Measurements from ENCODE around the gene GLIS1. TPM values are rescaled to one million over a fixed set of nuclear protein-coding genes. Genes with fewer than 3 reads are reported as not detected.

Gene GLIS1
- total RNA-seq, 1 donor from 2014 or later, result 0.69 TPM

- DNase-seq, result no peak
Measured at GRCh38 chr1:53547231-53547790, 191.7 kb downstream of the GLIS1 start.

GRCh38 chr1:53546409-53547155 is 192.4 kb downstream of the GLIS1 start:
- no peak for DNase-seq

- peak; percentile 12 for DNase-seq
Measured at GRCh38 chr1:53545663-53546408, 193.1 kb downstream of the GLIS1 start.

GRCh38 chr1:53544728-53545515 is 194.0 kb downstream of the GLIS1 start:
- DNase-seq, result no peak

DNA sequence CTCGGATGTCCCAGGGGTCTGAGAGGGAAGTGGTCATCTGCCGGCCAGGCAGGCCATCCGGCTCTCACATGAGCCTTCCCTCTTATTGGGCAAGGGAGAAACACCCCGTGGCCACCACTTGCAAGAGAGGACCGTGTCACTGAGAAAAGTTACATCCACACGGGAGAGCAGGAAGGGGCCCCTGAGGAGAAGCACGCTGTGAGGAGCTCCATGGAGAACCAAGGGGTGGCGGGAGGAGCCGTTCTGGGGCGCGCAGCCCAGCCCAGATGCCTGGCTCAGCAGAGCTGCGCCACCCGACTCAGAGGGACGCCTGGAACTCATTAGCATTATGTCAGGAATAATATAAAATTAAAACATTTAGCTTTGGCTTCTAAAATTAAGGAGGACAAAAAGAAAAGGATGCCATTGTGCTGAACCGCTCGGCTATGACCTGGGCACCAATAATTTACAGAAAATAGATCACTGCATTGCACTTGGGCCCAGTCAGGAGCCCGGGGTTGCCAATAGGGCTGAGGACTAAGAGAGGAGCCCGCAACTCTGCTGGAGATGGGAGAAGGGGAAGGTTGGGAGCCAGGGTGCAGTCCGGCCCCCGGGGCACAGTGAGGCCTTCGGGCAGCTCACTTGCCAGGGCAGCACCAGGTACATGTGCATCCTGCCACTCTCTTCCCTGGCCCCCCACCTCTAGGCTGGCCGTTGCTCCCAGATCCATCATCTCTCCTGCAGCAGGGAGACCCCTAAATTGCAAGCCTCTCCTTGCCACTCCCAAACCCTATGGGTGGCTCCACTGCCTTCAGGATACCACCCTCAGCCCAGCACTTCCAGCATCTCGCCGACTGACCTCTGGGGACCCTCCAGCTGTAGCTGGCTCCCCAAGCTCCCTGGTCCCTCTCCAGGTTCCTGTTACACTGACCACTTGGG is 194.9 kb downstream of the GLIS1 start:
- DNase-seq, result peak; percentile 38

DNA sequence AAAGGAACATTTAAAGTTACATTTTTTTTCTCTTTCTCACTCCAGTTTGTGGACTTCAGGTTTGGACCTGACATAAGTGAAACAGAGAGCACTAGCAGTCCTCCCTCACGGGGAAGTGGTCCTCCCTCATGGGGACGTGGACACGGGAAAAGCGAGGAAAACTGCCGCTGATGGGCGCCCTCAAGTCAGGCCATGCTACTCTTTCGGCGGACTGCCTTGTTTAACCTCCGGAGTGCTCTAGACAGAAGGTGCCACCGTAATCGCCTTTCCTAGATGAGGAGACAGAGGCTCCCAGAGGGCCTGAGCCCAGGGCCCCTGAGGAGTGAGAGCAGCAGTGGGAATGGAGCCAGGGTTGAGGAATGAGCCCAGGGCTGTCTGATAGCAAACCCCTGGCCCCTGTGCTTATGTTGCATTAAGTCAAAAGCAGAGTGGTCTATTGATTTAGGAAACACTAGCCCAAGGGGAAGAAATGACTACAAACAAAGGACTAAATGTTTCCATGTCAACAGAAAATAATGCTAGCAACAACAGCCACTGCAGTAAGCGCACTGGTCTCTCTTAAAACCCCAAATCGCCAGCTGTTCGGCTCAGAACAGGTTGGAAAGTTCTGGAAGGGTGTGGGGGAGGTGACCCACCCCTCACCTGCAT is 195.7 kb downstream of the GLIS1 start:
- no peak for DNase-seq

- DNase-seq, result no peak
Measured at GRCh38 chr1:53542551-53542950, 196.4 kb downstream of the GLIS1 start.

GRCh38 chr1:53541761-53542550 is 197.0 kb downstream of the GLIS1 start:
- no peak for DNase-seq

- no peak for DNase-seq
Measured at GRCh38 chr1:53541263-53541625, 197.7 kb downstream of the GLIS1 start.

DNA sequence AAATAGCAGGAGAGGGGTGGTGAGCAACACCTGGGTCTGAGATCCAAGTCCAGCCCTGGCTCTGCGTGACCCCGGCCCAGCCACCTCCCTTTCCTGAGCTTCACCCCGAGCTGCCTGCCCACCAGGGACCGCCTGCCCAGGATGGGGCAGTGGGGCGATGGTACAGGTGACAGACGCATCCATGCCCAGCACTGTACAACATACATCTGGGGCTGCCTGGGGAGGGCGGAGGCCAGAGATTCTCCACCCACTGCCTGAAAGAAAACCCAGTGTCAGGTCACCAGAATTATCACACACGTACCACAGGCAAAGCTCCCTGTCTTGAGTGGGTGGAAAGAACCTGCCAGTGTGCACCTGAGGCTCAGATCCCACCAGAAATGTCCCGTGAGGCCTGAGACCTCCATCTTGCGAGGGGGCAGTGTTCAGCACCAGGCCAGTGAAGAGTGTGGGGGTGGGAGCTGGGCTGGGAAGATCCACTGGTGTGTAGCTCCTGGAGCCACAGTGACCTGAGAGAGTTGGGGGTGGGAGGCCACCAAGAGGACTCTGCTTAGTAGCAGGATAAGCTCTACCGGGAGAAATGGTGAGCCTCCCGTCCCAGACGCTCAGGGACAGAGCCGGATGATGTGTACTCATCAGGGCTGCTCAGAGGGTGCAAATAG is 198.2 kb downstream of the GLIS1 start:
- no peak for DNase-seq

GRCh38 chr1:53539711-53540603 is 199.0 kb downstream of the GLIS1 start:
- DNase-seq, result no peak

DNA sequence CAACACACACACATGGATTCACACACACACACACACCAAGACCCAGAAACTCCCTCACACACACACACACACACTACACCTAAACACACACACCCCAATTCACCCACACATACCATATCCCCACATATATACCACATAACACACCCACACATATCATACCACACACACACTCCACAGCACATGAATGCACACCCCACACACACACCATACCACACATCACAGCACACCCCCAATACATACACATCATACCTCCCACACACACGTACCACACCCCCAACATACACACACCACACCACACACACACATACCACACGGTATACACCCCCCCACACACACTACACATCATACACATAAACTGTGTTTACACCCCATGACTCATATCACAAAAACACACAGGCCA is 199.7 kb downstream of the GLIS1 start:
- DNase-seq, result no peak

- DNase-seq, result no peak
Measured at GRCh38 chr1:53536606-53537005, 202.4 kb downstream of the GLIS1 start.

- no peak for DNase-seq
Measured at GRCh38 chr1:53535846-53536245, 203.1 kb downstream of the GLIS1 start.

DNA sequence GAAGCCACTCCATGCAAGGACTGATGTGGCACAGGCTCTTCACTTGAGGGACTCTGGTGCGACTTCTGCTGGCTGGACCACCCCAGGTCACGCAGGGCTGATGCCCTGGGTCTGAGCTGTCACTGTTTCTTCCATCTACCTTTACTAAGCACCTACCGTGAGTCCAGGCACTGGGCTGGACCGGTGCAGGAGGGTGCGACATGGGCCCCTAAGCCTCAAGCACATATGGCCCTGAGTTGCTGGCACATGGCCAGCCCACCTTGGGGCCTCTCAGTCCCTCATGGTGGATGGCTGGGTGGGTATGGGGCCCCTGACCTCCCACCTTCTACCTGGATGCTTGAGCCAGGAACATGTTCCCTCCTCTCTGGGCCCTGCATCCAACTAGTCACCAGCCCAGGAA is 203.7 kb downstream of the GLIS1 start:
- DNase-seq, result no peak

- DNase-seq, result no peak
Measured at GRCh38 chr1:53532912-53533311, 206.1 kb downstream of the GLIS1 start.

DNA sequence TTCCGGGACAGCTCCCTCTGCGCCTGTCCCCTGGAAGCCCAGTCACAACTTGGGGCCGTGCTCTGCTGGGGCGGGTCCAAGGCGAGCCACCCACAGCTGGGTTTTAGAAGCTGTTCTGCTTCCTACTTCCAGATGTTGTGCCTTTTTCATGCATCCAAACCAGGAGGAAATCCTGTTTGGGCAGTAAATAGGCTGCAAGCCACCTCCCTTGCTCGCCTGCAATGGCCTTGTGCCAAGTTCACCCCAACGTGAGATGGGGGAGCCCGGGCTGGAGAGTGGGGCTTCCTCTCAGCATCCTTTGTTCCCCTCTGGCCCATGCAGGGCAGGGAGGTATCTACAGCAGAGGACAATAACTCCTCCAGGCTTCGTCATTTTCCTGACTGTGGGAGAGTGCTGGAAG is 206.6 kb downstream of the GLIS1 start:
- no peak for DNase-seq

DNA sequence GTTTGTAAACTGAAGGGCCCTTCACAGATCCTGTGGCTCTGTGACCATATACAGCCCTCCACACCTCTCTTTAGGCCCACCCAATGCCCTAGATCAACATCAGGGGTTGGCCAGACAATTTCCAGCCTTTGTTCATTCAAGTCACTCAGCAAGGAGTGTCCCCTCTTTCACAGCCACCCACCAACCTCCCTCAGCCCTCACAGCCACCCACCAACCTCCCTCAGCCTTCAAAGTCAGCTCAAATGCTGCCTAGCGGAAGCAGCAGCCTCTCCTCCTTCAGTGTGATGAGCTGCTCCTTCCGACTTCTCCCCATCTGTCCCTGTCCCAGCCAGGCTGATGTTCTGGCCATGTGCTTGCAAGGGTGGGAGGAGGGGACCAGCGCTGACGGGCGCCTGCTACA is 208.4 kb downstream of the GLIS1 start:
- no peak for DNase-seq

- no peak for DNase-seq
Measured at GRCh38 chr1:53529555-53529954, 209.4 kb downstream of the GLIS1 start.
